Measurements from ENCODE around the gene GPR150. TPM values are rescaled to one million over a fixed set of nuclear protein-coding genes. Genes with fewer than 3 reads are reported as not detected.
A peak's percentile ranks its signal among the peaks of the same experiment; 100 is the strongest.

The GPR150 gene
- total and polyA plus RNA-seq, 2 of the 13 experiments (the other 11 are each of a cell fraction or from before 2014, with no cell fraction given): 0.03 TPM; not detected in 1

GRCh38 chr5:95619514-95620029 is 315 bp upstream of the GPR150 start:
- H3K36me3 ChIP-seq (replicated peaks in 1 of 2; ENCODE audit: control insufficient read depth in 1 of 2, insufficient read depth in 2 of 2, low read length in 2 of 2): no peaks in the 10 kb centered on the region
- DNase-seq (ENCODE audit: low spot score) (no peak), ATAC-seq (peak; percentile 16; the same call in 2 of the 3 replicates), FAIRE-seq (no peak)
- peaks cover 25% of the 10 kb centered on the region for H3K4me1 ChIP-seq (ENCODE audit: insufficient read depth, low read length)
- BruUV-seq (replicated peaks): no TSS peak
- H3K9me3 ChIP-seq (ENCODE audit: low read length): no peaks in the 10 kb centered on the region
- H3K4me2 ChIP-seq (ENCODE audit: low read depth, low read length): peak overlapping the region; percentile 85
- no peaks in the 10 kb centered on the region for H3K79me2 ChIP-seq (ENCODE audit: insufficient read depth, low read length)
- H3K27me3 ChIP-seq (ENCODE audit: control insufficient read depth in 1 of 2, insufficient read depth in 2 of 2, low read length in 2 of 2): peaks cover 7 to 59% of the 10 kb centered on the region in 2 experiments
- POLR2A ChIA-PET: no interaction called here
- no peak overlapping the region for H3K27ac ChIP-seq (ENCODE audit: extremely low read length, insufficient read depth, low read length)
- CTCF ChIA-PET (ENCODE audit: low intra/inter-chr PET ratio, low total read pairs): no interaction called here
- WGBS (ENCODE audit: low lambda C conversion rate): 5% methylated on average over 19 of the region's 19 CpGs
- H3K9ac ChIP-seq (ENCODE audit: insufficient read depth, low read depth, low read length): no peak overlapping the region
- H3K4me3 ChIP-seq (replicated peaks in 1 of 3; ENCODE audit: insufficient read depth in 1 of 3, low read depth in 2 of 3, low read length in 3 of 3): peak overlapping the region; percentile 39 to 74 (median 43)
- no peak overlapping the region for H2AFZ ChIP-seq (ENCODE audit: low read length)
- no peaks in the 10 kb centered on the region for H4K20me1 ChIP-seq (ENCODE audit: insufficient read depth, low read length)
- in situ Hi-C loops (cut with HindIII; ENCODE audit: extremely low pct_ligation_motif_present, low pct_unique_long_range_greater_than_20kb) (no loop called here), intact Hi-C loops (cut with micrococcal nuclease; ENCODE audit: unreplicated experiment) (loop anchor here (5.0 kb wide), 1 partner anchor 62 kb away; the partner anchor contains the start of gene ARSK)
- TF ChIP-seq ZNF224 (CRISPR knock-in tag; IDR thresholded peaks at IDR 0.05) (no peak), TERF1 (CRISPR knock-in tag; IDR thresholded peaks at IDR 0.05) (no peak), ZNF441 (CRISPR knock-in tag; IDR thresholded peaks at IDR 0.05; ENCODE audit: borderline replicate concordance) (no peak), REPIN1 (CRISPR knock-in tag; IDR thresholded peaks at IDR 0.05; ENCODE audit: borderline replicate concordance, low read depth) (0 out of 2 replicates have a peak, but pooled peaks have one; percentile 4), ETV6 (CRISPR knock-in tag; conservative IDR thresholded peaks at IDR 0.05) (no peak), ZNF180 (CRISPR knock-in tag; IDR thresholded peaks at IDR 0.05; ENCODE audit: borderline replicate concordance, low read depth) (no peak), KMT2A (CRISPR knock-in tag; IDR thresholded peaks at IDR 0.05) (no peak), SCMH1 (CRISPR knock-in tag; IDR thresholded peaks at IDR 0.05; ENCODE audit: borderline replicate concordance) (peak; percentile 27; the same call in 1 of the 2 replicates), ZFP37 (CRISPR knock-in tag; IDR thresholded peaks at IDR 0.05; ENCODE audit: borderline replicate concordance) (no peak), SMAD9 (CRISPR knock-in tag; IDR thresholded peaks at IDR 0.05) (no peak), SOX13 (IDR thresholded peaks at IDR 0.05) (no peak), SOX13 (CRISPR knock-in tag; conservative IDR thresholded peaks at IDR 0.05 in 1 of 2, IDR thresholded peaks at IDR 0.05 in 1 of 2) (no peak), XBP1 (CRISPR knock-in tag; IDR thresholded peaks at IDR 0.05) (no peak), CBX2 (IDR thresholded peaks at IDR 0.05; ENCODE audit: low read depth, low read length) (peak; percentile 68; the same call in 1 of the 2 replicates), CBX2 (CRISPR knock-in tag; IDR thresholded peaks at IDR 0.05; ENCODE audit: low read depth) (no peak), ARNT (IDR thresholded peaks at IDR 0.05) (no peak), RBAK (CRISPR knock-in tag; IDR thresholded peaks at IDR 0.05) (no peak), TMF1 (CRISPR knock-in tag; IDR thresholded peaks at IDR 0.05; ENCODE audit: low read depth) (no peak)
- TF ChIP-seq, protein P1, sequence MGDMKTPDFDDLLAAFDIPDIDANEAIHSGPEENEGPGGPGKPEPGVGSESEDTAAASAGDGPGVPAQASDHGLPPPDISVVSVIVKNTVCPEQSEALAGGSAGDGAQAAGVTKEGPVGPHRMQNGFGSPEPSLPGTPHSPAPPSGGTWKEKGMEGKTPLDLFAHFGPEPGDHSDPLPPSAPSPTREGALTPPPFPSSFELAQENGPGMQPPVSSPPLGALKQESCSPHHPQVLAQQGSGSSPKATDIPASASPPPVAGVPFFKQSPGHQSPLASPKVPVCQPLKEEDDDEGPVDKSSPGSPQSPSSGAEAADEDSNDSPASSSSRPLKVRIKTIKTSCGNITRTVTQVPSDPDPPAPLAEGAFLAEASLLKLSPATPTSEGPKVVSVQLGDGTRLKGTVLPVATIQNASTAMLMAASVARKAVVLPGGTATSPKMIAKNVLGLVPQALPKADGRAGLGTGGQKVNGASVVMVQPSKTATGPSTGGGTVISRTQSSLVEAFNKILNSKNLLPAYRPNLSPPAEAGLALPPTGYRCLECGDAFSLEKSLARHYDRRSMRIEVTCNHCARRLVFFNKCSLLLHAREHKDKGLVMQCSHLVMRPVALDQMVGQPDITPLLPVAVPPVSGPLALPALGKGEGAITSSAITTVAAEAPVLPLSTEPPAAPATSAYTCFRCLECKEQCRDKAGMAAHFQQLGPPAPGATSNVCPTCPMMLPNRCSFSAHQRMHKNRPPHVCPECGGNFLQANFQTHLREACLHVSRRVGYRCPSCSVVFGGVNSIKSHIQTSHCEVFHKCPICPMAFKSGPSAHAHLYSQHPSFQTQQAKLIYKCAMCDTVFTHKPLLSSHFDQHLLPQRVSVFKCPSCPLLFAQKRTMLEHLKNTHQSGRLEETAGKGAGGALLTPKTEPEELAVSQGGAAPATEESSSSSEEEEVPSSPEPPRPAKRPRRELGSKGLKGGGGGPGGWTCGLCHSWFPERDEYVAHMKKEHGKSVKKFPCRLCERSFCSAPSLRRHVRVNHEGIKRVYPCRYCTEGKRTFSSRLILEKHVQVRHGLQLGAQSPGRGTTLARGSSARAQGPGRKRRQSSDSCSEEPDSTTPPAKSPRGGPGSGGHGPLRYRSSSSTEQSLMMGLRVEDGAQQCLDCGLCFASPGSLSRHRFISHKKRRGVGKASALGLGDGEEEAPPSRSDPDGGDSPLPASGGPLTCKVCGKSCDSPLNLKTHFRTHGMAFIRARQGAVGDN (CRISPR knock-in tag; IDR thresholded peaks at IDR 0.05): no peak
- TF ChIP-seq, protein P2, sequence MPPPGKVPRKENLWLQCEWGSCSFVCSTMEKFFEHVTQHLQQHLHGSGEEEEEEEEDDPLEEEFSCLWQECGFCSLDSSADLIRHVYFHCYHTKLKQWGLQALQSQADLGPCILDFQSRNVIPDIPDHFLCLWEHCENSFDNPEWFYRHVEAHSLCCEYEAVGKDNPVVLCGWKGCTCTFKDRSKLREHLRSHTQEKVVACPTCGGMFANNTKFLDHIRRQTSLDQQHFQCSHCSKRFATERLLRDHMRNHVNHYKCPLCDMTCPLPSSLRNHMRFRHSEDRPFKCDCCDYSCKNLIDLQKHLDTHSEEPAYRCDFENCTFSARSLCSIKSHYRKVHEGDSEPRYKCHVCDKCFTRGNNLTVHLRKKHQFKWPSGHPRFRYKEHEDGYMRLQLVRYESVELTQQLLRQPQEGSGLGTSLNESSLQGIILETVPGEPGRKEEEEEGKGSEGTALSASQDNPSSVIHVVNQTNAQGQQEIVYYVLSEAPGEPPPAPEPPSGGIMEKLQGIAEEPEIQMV (CRISPR knock-in tag; IDR thresholded peaks at IDR 0.05; ENCODE audit: low read depth): no peak
